ENCODE data around the gene SCN7A.
"Not testable (repeated sequence)": the region's sequence is repeated elsewhere in the genome, so short reads cannot be mapped to it uniquely, and the experiment has no call there.

Gene SCN7A

GRCh38 chr2:166454006-166454595, 39.9 kb downstream of the SCN7A start:
- H3K4me3 ChIP-seq (ENCODE audit: low read depth, low read length) = no peak overlapping the region

GRCh38 chr2:166451468-166451867, 42.6 kb downstream of the SCN7A start:
- no peak overlapping the region for H3K4me3 ChIP-seq (ENCODE audit: low read depth, low read length)

- H3K4me3 ChIP-seq (ENCODE audit: low read depth, low read length) = no peak overlapping the region
Measured at GRCh38 chr2:166449439-166449838, 44.6 kb downstream of the SCN7A start.

- no peak overlapping the region for H3K4me3 ChIP-seq (ENCODE audit: low read depth, low read length)
Measured at GRCh38 chr2:166448106-166448505, 45.9 kb downstream of the SCN7A start.

GRCh38 chr2:166444306-166444705, 49.7 kb downstream of the SCN7A start:
- no peak overlapping the region for H3K4me3 ChIP-seq (ENCODE audit: low read depth, low read length)

- H3K4me3 ChIP-seq (ENCODE audit: low read depth, low read length) = no peak overlapping the region
Measured at GRCh38 chr2:166440313-166440712, 53.7 kb downstream of the SCN7A start.

GRCh38 chr2:166439078-166439477, 55.0 kb downstream of the SCN7A start:
- H3K4me3 ChIP-seq (ENCODE audit: low read depth, low read length) = no peak overlapping the region

GRCh38 chr2:166436976-166437375, 57.1 kb downstream of the SCN7A start:
- H3K4me3 ChIP-seq (ENCODE audit: low read depth, low read length) = no peak overlapping the region

- no peak overlapping the region for H3K4me3 ChIP-seq (ENCODE audit: low read depth, low read length)
Measured at GRCh38 chr2:166436189-166436588, 57.9 kb downstream of the SCN7A start.

- no peak overlapping the region for H3K4me3 ChIP-seq (ENCODE audit: low read depth, low read length)
Measured at GRCh38 chr2:166434491-166434890, 59.6 kb downstream of the SCN7A start.

GRCh38 chr2:166433457-166433856, 60.6 kb downstream of the SCN7A start:
- no peak overlapping the region for H3K4me3 ChIP-seq (ENCODE audit: low read depth, low read length)

GRCh38 chr2:166432331-166432730, 61.7 kb downstream of the SCN7A start:
- H3K4me3 ChIP-seq (ENCODE audit: low read depth, low read length) = no peak overlapping the region

GRCh38 chr2:166424841-166425240, 69.2 kb downstream of the SCN7A start:
- no peak overlapping the region for H3K4me3 ChIP-seq (ENCODE audit: low read depth, low read length)

- no peak overlapping the region for H3K4me3 ChIP-seq (ENCODE audit: low read depth, low read length)
Measured at GRCh38 chr2:166419616-166419934, 74.5 kb downstream of the SCN7A start.

GRCh38 chr2:166418853-166419615, 75.0 kb downstream of the SCN7A start:
- no peak overlapping the region for H3K4me3 ChIP-seq (ENCODE audit: low read depth, low read length)

GRCh38 chr2:166417669-166418068, 76.4 kb downstream of the SCN7A start:
- no peak overlapping the region for H3K4me3 ChIP-seq (ENCODE audit: low read depth, low read length)

GRCh38 chr2:166413255-166413654, 80.8 kb downstream of the SCN7A start:
- no peak overlapping the region for H3K4me3 ChIP-seq (ENCODE audit: low read depth, low read length)

GRCh38 chr2:166411473-166412230, 82.4 kb downstream of the SCN7A start:
- no peak overlapping the region for H3K4me3 ChIP-seq (ENCODE audit: low read depth, low read length)

- no peak overlapping the region for H3K4me3 ChIP-seq (ENCODE audit: low read depth, low read length)
Measured at GRCh38 chr2:166410828-166411472, 83.1 kb downstream of the SCN7A start.

- H3K4me3 ChIP-seq (ENCODE audit: low read depth, low read length) = not testable (repeated sequence)
Measured at GRCh38 chr2:166407746-166408145, 86.3 kb downstream of the SCN7A start.

- no peak overlapping the region for H3K4me3 ChIP-seq (ENCODE audit: low read depth, low read length)
Measured at GRCh38 chr2:166406374-166406773, 87.7 kb downstream of the SCN7A start.

GRCh38 chr2:166405569-166405926, 88.5 kb downstream of the SCN7A start:
- no peak overlapping the region for H3K4me3 ChIP-seq (ENCODE audit: low read depth, low read length)

Measured in iPS-11a (cell line).